ENCODE results near the gene KRT15.

Gene KRT15

GRCh38 chr17:41503202-41503601 is 15.5 kb downstream of the KRT15 start:
- TF ChIP-seq CTCF (IDR thresholded peaks at IDR 0.05; ENCODE audit: insufficient read depth, low read length, missing control alignments), result no peak
- H3K4me3 ChIP-seq (ENCODE audit: low read depth, low read length), result no peak overlapping the region
- ChIA-PET CTCF (interaction anchor here (0.9 to 1.7 kb wide), 5 partner anchors 9 to 175 kb away, joined by 3 to 9 read pairs (median 4); no protein-coding TSS in a partner anchor), POLR2A (no interaction called here)
- DNase-seq (ENCODE audit: low read depth, low spot score), result no peak

GRCh38 chr17:41500131-41500911 is 18.4 kb downstream of the KRT15 start:
- no peak overlapping the region for H3K4me3 ChIP-seq (ENCODE audit: low read depth, low read length)
- no peak for DNase-seq (ENCODE audit: low read depth, low spot score)
- ChIA-PET CTCF (interaction anchor here (1.0 to 2.1 kb wide), 8 partner anchors 12 to 697 kb away, joined by 3 to 14 read pairs (median 5); no protein-coding TSS in a partner anchor), POLR2A (interaction anchor here (1.0 kb wide), 1 partner anchor 48 kb away, joined by 3 read pairs; no protein-coding TSS in a partner anchor)
- TF ChIP-seq CTCF (IDR thresholded peaks at IDR 0.05; ENCODE audit: insufficient read depth, low read length, missing control alignments), result no peak

GRCh38 chr17:41499714-41500113 is 19.0 kb downstream of the KRT15 start:
- CTCF ChIA-PET, result interaction anchor here (1.0 to 2.1 kb wide), 8 partner anchors 12 to 696 kb away, joined by 3 to 14 read pairs (median 5); no protein-coding TSS in a partner anchor
- DNase-seq (ENCODE audit: low read depth, low spot score), result no peak
- TF ChIP-seq CTCF (IDR thresholded peaks at IDR 0.05; ENCODE audit: insufficient read depth, low read length, missing control alignments), result no peak
- POLR2A ChIA-PET, result interaction anchor here (1.0 kb wide), 1 partner anchor 49 kb away, joined by 3 read pairs; no protein-coding TSS in a partner anchor
- no peak overlapping the region for H3K4me3 ChIP-seq (ENCODE audit: low read depth, low read length)

GRCh38 chr17:41498276-41498675 is 20.4 kb downstream of the KRT15 start:
- POLR2A ChIA-PET, result no interaction called here
- no peak for DNase-seq (ENCODE audit: low read depth, low spot score)
- no peak overlapping the region for H3K4me3 ChIP-seq (ENCODE audit: low read depth, low read length)
- CTCF ChIA-PET, result interaction anchor here (1.0 to 6.5 kb wide), 10 partner anchors 11 to 641 kb away, joined by 3 to 42 read pairs (median 8); no protein-coding TSS in a partner anchor
- TF ChIP-seq CTCF (IDR thresholded peaks at IDR 0.05; ENCODE audit: insufficient read depth, low read length, missing control alignments), result no peak

- TF ChIP-seq CTCF (IDR thresholded peaks at IDR 0.05; ENCODE audit: insufficient read depth, low read length, missing control alignments), result peak; percentile 96
- DNase-seq (ENCODE audit: low read depth, low spot score), result peak; percentile 37
- ChIA-PET CTCF (interaction anchor here (0.7 to 6.5 kb wide), 30 partner anchors 9 to 695 kb away, joined by 3 to 42 read pairs (median 4); partner anchors contain the start of gene KRT13), POLR2A (interaction anchor here (1.0 kb wide), 1 partner anchor 470 kb away, joined by 3 read pairs; the partner anchor contains the start of gene KRTAP1-5)
- no peak overlapping the region for H3K4me3 ChIP-seq (ENCODE audit: low read depth, low read length)
Observed at GRCh38 chr17:41496803-41497484, 21.7 kb downstream of the KRT15 start.

Measured in AG04449 (cell line).